GM12874 (cell line): ENCODE results near the gene ZNF506.

ENCODE experiments used
- TF ChIP-seq, protein P1 (sequence below): IDR thresholded peaks from 2 replicates; pipeline ENCODE4 v1.5.1; 2011; ENCODE audit warnings: low read depth, mild to moderate bottlenecking, control low read depth, low read length, moderate library complexity; ENCODE audit not compliant: insufficient read depth

ZNF506 gene

DNA sequence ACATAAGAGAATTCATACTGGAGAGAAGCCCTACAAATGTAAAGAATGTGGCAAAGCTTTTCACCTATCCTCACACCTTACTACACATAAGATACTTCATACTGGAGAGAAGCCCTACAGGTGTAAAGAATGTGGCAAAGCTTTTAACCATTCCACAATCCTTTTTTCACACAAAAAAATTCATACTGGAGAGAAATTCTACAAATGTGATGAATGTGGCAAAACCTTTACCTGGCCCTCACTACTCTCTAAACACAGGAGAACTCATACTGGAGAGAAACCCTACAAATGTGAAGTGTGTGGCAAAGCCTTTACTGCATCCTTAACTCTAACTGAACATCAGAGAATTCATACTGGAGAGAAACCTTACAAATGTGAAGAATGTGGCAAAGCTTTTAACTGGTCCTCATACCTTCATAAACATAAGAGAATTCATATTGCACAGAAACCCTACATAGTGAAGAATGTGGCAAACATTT, 14.0 kb upstream of the ZNF506 start:
- TF ChIP-seq, protein P1, sequence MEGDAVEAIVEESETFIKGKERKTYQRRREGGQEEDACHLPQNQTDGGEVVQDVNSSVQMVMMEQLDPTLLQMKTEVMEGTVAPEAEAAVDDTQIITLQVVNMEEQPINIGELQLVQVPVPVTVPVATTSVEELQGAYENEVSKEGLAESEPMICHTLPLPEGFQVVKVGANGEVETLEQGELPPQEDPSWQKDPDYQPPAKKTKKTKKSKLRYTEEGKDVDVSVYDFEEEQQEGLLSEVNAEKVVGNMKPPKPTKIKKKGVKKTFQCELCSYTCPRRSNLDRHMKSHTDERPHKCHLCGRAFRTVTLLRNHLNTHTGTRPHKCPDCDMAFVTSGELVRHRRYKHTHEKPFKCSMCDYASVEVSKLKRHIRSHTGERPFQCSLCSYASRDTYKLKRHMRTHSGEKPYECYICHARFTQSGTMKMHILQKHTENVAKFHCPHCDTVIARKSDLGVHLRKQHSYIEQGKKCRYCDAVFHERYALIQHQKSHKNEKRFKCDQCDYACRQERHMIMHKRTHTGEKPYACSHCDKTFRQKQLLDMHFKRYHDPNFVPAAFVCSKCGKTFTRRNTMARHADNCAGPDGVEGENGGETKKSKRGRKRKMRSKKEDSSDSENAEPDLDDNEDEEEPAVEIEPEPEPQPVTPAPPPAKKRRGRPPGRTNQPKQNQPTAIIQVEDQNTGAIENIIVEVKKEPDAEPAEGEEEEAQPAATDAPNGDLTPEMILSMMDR: no peak

DNA sequence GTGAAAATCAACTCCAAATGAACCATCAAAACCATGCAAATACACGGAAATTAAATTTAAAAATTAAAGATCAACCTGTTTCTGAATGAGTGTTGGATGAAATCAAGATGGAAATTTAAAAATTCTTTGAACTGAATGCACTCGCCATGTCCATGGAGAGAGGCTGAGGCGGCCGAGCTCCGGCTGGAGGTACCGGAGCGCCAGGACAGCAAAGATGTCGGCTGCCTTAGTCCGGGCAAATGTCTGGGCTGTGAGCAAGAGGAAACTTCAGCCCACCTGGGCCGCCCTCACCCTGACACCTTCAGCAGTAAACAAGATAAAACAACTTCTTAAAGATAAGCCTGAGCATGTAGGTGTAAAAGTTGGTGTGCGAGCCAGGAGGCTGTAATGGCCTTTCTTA, 5.3 kb upstream of the ZNF506 start:
- TF ChIP-seq, protein P1: no peak

DNA sequence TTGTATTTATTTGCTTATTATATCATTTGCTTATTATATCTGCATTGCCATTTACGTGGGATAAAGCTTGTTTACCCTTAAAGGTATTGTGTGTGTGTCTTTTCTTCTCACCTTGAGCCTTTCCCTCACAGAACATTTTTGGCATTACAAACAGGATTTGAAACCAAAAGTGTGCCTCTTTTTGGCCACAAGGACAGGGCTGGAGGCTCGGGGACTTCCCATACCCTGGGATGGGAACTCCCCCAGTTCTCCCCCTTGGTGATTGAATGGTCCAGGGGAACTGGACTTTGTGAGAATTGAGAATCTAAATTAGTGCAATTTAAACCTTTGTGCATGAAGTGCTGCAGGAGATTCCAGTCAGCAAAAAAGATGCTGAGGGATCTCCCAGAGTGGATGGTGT, 2.4 kb upstream of the ZNF506 start:
- TF ChIP-seq, protein P1: no peak

DNA sequence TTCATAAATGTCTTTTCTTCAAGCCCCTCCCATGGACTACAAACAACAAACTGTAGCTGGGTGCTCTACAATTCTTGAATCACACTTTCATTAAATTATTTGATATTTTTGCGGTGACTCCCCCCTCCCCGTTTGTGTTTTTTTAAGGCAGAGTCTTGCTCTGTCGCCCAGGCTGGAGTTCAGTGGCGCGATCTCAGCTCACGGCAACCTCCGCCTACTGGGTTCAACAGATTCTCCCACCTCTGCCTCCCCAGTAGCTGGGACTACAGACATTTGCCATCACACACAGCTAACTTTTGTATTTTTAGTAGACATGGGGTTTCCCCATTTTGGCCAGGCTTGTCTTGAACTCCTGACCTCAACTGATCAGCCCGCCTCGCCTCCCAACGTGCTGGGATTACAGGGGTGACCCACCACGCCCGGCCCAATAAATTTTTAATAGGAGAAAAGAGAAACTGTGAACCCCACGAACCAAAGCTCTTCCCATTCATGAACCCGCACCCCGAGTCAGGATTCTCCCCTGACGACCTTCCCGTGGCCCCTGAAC, 703 bp downstream of the ZNF506 start:
- TF ChIP-seq, protein P1: no peak

DNA sequence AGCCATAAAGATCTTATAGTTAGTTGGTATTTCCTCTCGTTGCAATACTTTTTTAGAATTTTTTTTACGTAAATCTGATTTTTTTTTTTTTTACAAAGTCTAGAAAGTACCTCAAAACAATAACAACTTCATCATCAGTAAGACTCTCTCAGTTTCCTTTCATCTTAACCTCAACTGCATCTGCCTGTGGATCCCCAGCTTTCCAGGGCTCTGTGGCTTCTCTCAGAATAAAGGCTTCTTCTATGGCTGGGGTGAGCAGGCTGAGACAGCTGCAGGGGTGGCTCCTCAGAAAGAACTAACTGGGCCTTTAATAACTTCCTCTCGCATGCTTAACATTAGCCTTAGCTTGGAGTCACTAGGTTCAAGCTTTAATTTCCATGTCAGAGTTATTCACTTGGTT, 4.2 kb downstream of the ZNF506 start:
- TF ChIP-seq, protein P1: no peak

DNA sequence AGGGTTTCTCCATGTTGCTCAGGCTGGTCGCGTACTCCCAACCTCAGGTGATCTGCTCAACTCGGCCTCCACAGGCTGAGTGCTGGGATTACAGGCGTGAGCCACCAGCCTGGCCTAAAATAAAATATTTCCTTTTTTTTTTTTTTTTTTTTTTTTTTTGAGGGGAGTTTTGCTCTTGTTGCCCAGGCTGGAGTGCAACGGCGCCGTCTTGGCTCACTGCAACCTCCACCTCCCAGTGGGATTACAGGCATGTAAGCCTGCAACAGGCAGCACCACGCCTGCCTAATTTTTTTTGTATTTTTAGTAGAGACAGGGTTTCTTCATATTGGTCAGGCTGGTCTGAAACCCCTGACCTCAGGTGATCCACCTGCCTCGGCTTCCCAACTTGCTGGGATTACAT, 4.9 kb downstream of the ZNF506 start:
- TF ChIP-seq, protein P1: no peak

DNA sequence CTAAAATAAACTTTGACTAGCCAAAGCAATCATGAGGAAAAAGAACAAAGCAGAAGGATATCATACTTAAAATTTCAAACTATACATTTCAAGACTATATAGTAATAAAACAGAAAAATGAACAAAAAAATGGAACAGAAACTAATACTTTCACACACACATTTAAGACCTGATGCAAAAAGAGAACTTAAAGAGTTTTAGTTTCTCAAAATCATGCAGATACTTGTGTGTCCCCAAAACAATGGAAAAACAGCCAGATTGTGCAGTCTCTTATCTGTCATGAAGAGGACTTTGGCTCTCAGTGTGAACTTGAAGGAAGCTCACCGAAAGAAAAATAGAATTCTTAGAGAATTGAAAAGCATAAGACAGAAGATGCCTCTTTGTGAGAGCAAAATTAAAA, 16.1 kb downstream of the ZNF506 start:
- TF ChIP-seq, protein P1: no peak

DNA sequence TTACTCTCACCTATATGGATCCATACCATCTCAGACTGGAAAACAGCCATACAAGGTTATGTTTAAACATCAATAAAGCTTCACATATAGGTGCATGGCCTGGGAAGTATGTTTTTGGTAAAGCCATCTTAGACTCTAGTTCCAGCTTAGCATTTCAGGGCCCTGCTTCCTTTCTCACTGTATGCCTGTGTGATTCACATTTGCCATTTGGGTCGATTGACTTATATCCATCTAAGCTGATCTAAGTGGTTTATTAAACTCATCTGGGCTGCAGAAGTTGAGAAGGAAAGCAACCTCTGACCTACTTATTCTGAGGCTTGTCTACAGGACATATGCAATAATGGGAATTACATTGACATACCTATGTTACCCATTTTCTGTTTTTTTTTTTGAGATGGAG, 33.5 kb downstream of the ZNF506 start:
- TF ChIP-seq, protein P1: no peak
